ENCODE results near the gene HNRNPDL.
A peak's percentile ranks its signal among the peaks of the same experiment; 100 is the strongest.

The HNRNPDL gene

GRCh38 chr4:82402196-82402775, 28.0 kb downstream of the HNRNPDL start:
- H3K14ac ChIP-seq (ENCODE audit: low read length): peak overlapping the region; percentile 89
- H4K8ac ChIP-seq (ENCODE audit: low read depth, low read length): no peak overlapping the region
- H3K4me1 ChIP-seq (ENCODE audit: control insufficient read depth in 2 of 2, insufficient read depth in 1 of 2, low read depth in 1 of 2, low read length in 2 of 2): no peaks in the 10 kb centered on the region
- H3K4me2 ChIP-seq (ENCODE audit: insufficient read depth, low read length, poor library complexity, severe bottlenecking): no peak overlapping the region
- no peak overlapping the region for H2BK12ac ChIP-seq (ENCODE audit: low read length)
- H3K27ac ChIP-seq (replicated peaks; ENCODE audit: low read length): no peak overlapping the region
- no peak overlapping the region for H3K9ac ChIP-seq (ENCODE audit: low read depth, low read length, poor library complexity)
- H3K79me1 ChIP-seq (ENCODE audit: low read depth, low read length): no peaks in the 10 kb centered on the region
- H2BK120ac ChIP-seq (ENCODE audit: low read depth, low read length): no peak overlapping the region
- no peaks in the 10 kb centered on the region for H3K36me3 ChIP-seq (replicated peaks in 1 of 2; ENCODE audit: control insufficient read depth in 2 of 2, insufficient read depth in 2 of 2, low read length in 2 of 2)
- no CpG with 5 or more reads among the region's 17 CpGs for WGBS, 2 donors (ENCODE audit: extremely low coverage in 2 of 2, insufficient read length in 2 of 2, insufficient replicate concordance in 1 of 2)
- H2BK15ac ChIP-seq (ENCODE audit: low read length): no peak overlapping the region
- no peak overlapping the region for H3K4me3 ChIP-seq (ENCODE audit: low read length in 2 of 2)
- no peaks in the 10 kb centered on the region for H3K27me3 ChIP-seq (ENCODE audit: control insufficient read depth in 3 of 3, insufficient read depth in 3 of 3, low read depth in 1 of 3, low read length in 3 of 3)
- no peak overlapping the region for H3K18ac ChIP-seq (ENCODE audit: low read length)
- no peak overlapping the region for H3K23ac ChIP-seq (ENCODE audit: low read depth, low read length, poor library complexity)
- H2AFZ ChIP-seq (ENCODE audit: low read length): peak overlapping the region; percentile 63
- no peak overlapping the region for H2AK5ac ChIP-seq (ENCODE audit: low read depth, low read length)
- no peak overlapping the region for H2BK5ac ChIP-seq (ENCODE audit: low read length)
- no peak overlapping the region for H4K91ac ChIP-seq (ENCODE audit: low read depth, low read length, poor library complexity)
- DNase-seq (ENCODE audit: low spot score): no peak
- H3K4ac ChIP-seq (ENCODE audit: low read length): no peak overlapping the region
- no peaks in the 10 kb centered on the region for H3K9me3 ChIP-seq (replicated peaks in 1 of 2; ENCODE audit: control insufficient read depth in 2 of 2, insufficient read depth in 1 of 2, low read depth in 1 of 2, low read length in 2 of 2)

DNA sequence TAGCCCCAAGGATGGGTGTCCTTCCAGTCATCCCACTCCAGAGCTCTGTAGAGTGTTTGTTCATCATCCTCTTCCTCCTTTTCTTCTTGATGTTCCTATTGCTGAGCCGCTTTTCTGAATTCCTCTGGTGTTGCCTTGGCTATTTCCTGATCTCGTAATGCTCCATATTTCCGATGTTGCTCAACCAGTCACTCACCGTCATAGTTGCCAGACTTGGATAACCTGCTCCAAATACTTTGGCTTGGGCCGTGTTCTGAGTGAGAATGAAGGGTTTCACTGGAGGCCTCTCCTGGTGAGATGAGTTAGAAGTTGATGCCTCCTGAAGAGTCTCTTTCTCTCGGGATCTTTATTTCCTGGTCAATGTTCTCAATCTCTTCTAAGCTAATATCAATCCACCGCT, 28.7 kb downstream of the HNRNPDL start:
- Histone ChIP-seq H3K79me1 (ENCODE audit: low read depth, low read length) (no peaks in the 10 kb centered on the region), H4K8ac (ENCODE audit: low read depth, low read length) (no peak overlapping the region), H3K14ac (ENCODE audit: low read length) (no peak overlapping the region), H3K4ac (ENCODE audit: low read length) (no peak overlapping the region), H3K4me2 (ENCODE audit: insufficient read depth, low read length, poor library complexity, severe bottlenecking) (no peak overlapping the region), H3K23ac (ENCODE audit: low read depth, low read length, poor library complexity) (no peak overlapping the region), H3K36me3 (replicated peaks in 1 of 2; ENCODE audit: control insufficient read depth in 2 of 2, insufficient read depth in 2 of 2, low read length in 2 of 2) (no peaks in the 10 kb centered on the region), H2BK12ac (ENCODE audit: low read length) (no peak overlapping the region), H2BK15ac (ENCODE audit: low read length) (no peak overlapping the region), H3K9me3 (replicated peaks in 1 of 2; ENCODE audit: control insufficient read depth in 2 of 2, insufficient read depth in 1 of 2, low read depth in 1 of 2, low read length in 2 of 2) (no peaks in the 10 kb centered on the region), H4K91ac (ENCODE audit: low read depth, low read length, poor library complexity) (no peak overlapping the region), H3K27ac (replicated peaks; ENCODE audit: low read length) (no peak overlapping the region), H3K4me1 (ENCODE audit: control insufficient read depth in 2 of 2, insufficient read depth in 1 of 2, low read depth in 1 of 2, low read length in 2 of 2) (no peaks in the 10 kb centered on the region), H3K27me3 (ENCODE audit: control insufficient read depth in 3 of 3, insufficient read depth in 3 of 3, low read depth in 1 of 3, low read length in 3 of 3) (no peaks in the 10 kb centered on the region), H3K4me3 (ENCODE audit: low read length in 2 of 2) (no peak overlapping the region), H2AK5ac (ENCODE audit: low read depth, low read length) (no peak overlapping the region), H3K9ac (ENCODE audit: low read depth, low read length, poor library complexity) (no peak overlapping the region), H2AFZ (ENCODE audit: low read length) (no peak overlapping the region), H2BK5ac (ENCODE audit: low read length) (no peak overlapping the region), H2BK120ac (ENCODE audit: low read depth, low read length) (no peak overlapping the region), H3K18ac (ENCODE audit: low read length) (no peak overlapping the region)
- no peak for DNase-seq (ENCODE audit: low spot score)
- WGBS, 2 donors (ENCODE audit: extremely low coverage in 2 of 2, insufficient read length in 2 of 2, insufficient replicate concordance in 1 of 2): no CpG with 5 or more reads among the region's 7 CpGs

DNA sequence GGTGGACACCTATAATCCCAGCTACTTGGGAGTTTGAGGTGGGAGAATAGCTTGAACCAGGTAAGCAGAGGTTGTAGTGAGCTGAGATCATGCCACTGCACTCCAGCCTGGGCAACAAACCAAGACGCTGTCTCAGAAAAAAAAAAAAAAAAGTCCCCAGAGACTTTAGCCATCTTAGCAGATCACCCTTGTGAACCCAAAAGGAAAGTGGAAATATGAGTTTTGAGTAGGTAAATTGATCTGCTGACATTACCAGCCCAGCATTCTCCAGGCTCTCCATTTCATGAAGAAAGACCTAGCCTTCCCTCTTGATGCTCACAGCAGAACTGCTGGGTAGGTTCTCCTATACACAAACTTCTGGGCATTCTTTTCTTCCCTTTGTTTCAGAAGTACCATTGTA, 32.0 kb downstream of the HNRNPDL start:
- no CpG with 5 or more reads among the region's 1 CpG for WGBS, 2 donors (ENCODE audit: extremely low coverage in 2 of 2, insufficient read length in 2 of 2, insufficient replicate concordance in 1 of 2)

DNA sequence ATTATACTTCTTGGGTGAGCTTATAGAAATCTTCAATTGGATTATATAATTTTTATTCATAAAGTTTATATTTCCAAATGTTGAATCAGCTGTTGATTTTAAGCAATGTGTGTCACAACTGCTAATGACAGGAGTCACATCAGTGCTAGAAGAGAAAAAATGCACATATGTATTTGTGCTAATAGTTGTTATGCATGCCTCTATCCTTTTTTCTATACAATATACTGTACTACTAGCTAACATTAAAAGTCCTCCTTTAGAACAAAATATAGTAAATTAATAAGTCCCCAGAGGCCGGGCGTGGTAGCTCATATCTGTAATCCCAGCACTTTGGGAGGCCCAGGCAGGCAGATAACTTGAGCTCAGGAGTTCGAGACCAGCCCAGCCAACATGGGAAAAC, 32.7 kb downstream of the HNRNPDL start:
- no peak overlapping the region for H3K14ac ChIP-seq (ENCODE audit: low read length)
- no peak overlapping the region for H4K91ac ChIP-seq (ENCODE audit: low read depth, low read length, poor library complexity)
- H2BK120ac ChIP-seq (ENCODE audit: low read depth, low read length): no peak overlapping the region
- no peaks in the 10 kb centered on the region for H3K27me3 ChIP-seq (ENCODE audit: control insufficient read depth in 3 of 3, insufficient read depth in 3 of 3, low read depth in 1 of 3, low read length in 3 of 3)
- H3K36me3 ChIP-seq (replicated peaks in 1 of 2; ENCODE audit: control insufficient read depth in 2 of 2, insufficient read depth in 2 of 2, low read length in 2 of 2): no peaks in the 10 kb centered on the region
- no peak overlapping the region for H3K23ac ChIP-seq (ENCODE audit: low read depth, low read length, poor library complexity)
- H2BK15ac ChIP-seq (ENCODE audit: low read length): no peak overlapping the region
- no peak overlapping the region for H2BK12ac ChIP-seq (ENCODE audit: low read length)
- H3K27ac ChIP-seq (replicated peaks; ENCODE audit: low read length): no peak overlapping the region
- no peaks in the 10 kb centered on the region for H3K79me1 ChIP-seq (ENCODE audit: low read depth, low read length)
- H2AK5ac ChIP-seq (ENCODE audit: low read depth, low read length): no peak overlapping the region
- H3K18ac ChIP-seq (ENCODE audit: low read length): no peak overlapping the region
- H4K8ac ChIP-seq (ENCODE audit: low read depth, low read length): no peak overlapping the region
- no peak overlapping the region for H2AFZ ChIP-seq (ENCODE audit: low read length)
- H3K4me3 ChIP-seq (ENCODE audit: low read length in 2 of 2): no peak overlapping the region
- no peak overlapping the region for H2BK5ac ChIP-seq (ENCODE audit: low read length)
- H3K4ac ChIP-seq (ENCODE audit: low read length): no peak overlapping the region
- no peak for DNase-seq (ENCODE audit: low spot score)
- no peaks in the 10 kb centered on the region for H3K4me1 ChIP-seq (ENCODE audit: control insufficient read depth in 2 of 2, insufficient read depth in 1 of 2, low read depth in 1 of 2, low read length in 2 of 2)
- H3K9ac ChIP-seq (ENCODE audit: low read depth, low read length, poor library complexity): no peak overlapping the region
- H3K9me3 ChIP-seq (replicated peaks in 1 of 2; ENCODE audit: control insufficient read depth in 2 of 2, insufficient read depth in 1 of 2, low read depth in 1 of 2, low read length in 2 of 2): no peaks in the 10 kb centered on the region
- no CpG with 5 or more reads among the region's 3 CpGs for WGBS, 2 donors (ENCODE audit: extremely low coverage in 2 of 2, insufficient read length in 2 of 2, insufficient replicate concordance in 1 of 2)
- no peak overlapping the region for H3K4me2 ChIP-seq (ENCODE audit: insufficient read depth, low read length, poor library complexity, severe bottlenecking)

More for the DNA sequence above, 32.0 kb downstream of the HNRNPDL start:
- Histone ChIP-seq H2AK5ac (ENCODE audit: low read depth, low read length) (no peak overlapping the region), H3K4me1 (ENCODE audit: control insufficient read depth in 2 of 2, insufficient read depth in 1 of 2, low read depth in 1 of 2, low read length in 2 of 2) (no peaks in the 10 kb centered on the region), H3K4ac (ENCODE audit: low read length) (no peak overlapping the region), H3K9me3 (replicated peaks in 1 of 2; ENCODE audit: control insufficient read depth in 2 of 2, insufficient read depth in 1 of 2, low read depth in 1 of 2, low read length in 2 of 2) (no peaks in the 10 kb centered on the region), H2BK120ac (ENCODE audit: low read depth, low read length) (no peak overlapping the region), H3K4me2 (ENCODE audit: insufficient read depth, low read length, poor library complexity, severe bottlenecking) (no peak overlapping the region), H3K23ac (ENCODE audit: low read depth, low read length, poor library complexity) (no peak overlapping the region), H2BK12ac (ENCODE audit: low read length) (no peak overlapping the region), H3K9ac (ENCODE audit: low read depth, low read length, poor library complexity) (no peak overlapping the region), H3K36me3 (replicated peaks in 1 of 2; ENCODE audit: control insufficient read depth in 2 of 2, insufficient read depth in 2 of 2, low read length in 2 of 2) (no peaks in the 10 kb centered on the region), H3K79me1 (ENCODE audit: low read depth, low read length) (no peaks in the 10 kb centered on the region), H3K14ac (ENCODE audit: low read length) (no peak overlapping the region), H3K27me3 (ENCODE audit: control insufficient read depth in 3 of 3, insufficient read depth in 3 of 3, low read depth in 1 of 3, low read length in 3 of 3) (no peaks in the 10 kb centered on the region), H2BK15ac (ENCODE audit: low read length) (no peak overlapping the region), H4K91ac (ENCODE audit: low read depth, low read length, poor library complexity) (no peak overlapping the region), H3K27ac (replicated peaks; ENCODE audit: low read length) (no peak overlapping the region), H2BK5ac (ENCODE audit: low read length) (no peak overlapping the region), H4K8ac (ENCODE audit: low read depth, low read length) (no peak overlapping the region), H3K4me3 (ENCODE audit: low read length in 2 of 2) (no peak overlapping the region), H3K18ac (ENCODE audit: low read length) (no peak overlapping the region), H2AFZ (ENCODE audit: low read length) (no peak overlapping the region)
- no peak for DNase-seq (ENCODE audit: low spot score)
